IMR-90 (cell line): ENCODE results near the gene USP6NL.

Experiments
- BHLHE40 ChIP-seq: fragments of 150-350 bp; IDR thresholded peaks from 2 replicates; pipeline ENCODE4 v1.6.1; 2016; ENCODE audit warnings: mild to moderate bottlenecking, low read depth, low read length
- CEBPB ChIP-seq: IDR thresholded peaks from 2 replicates; pipeline ENCODE4 v1.6.1; 2012; ENCODE audit warnings: low read depth, low read length, improper control_type of control experiment
- CHD1 ChIP-seq: IDR thresholded peaks from 2 replicates; pipeline ENCODE4 v1.6.1; 2012; ENCODE audit warnings: low read depth, low read length, improper control_type of control experiment
- CTCF ChIP-seq: conservative IDR thresholded peaks from 2 replicates; pipeline ENCODE4 v1.5.1; 2012; ENCODE audit warnings: mild to moderate bottlenecking, low read depth, low read length, improper control_type of control experiment
- MAZ ChIP-seq: IDR thresholded peaks from 2 replicates; pipeline ENCODE4 v1.6.1; 2012; ENCODE audit warnings: low read depth, mild to moderate bottlenecking, low read length, improper control_type of control experiment, moderate library complexity, borderline replicate concordance
- POLR2A ChIP-seq: IDR thresholded peaks from 2 replicates; pipeline ENCODE4 v1.6.1; 2012; ENCODE audit warnings: mild to moderate bottlenecking, low read depth, low read length
- RAD21 ChIP-seq: IDR thresholded peaks from 2 replicates; pipeline ENCODE4 v1.6.1; 2012; ENCODE audit warnings: low read length, improper control_type of control experiment
- RCOR1 ChIP-seq: IDR thresholded peaks from 2 replicates; pipeline ENCODE4 v1.6.1; 2012; ENCODE audit warnings: mild to moderate bottlenecking, low read length, improper control_type of control experiment; ENCODE audit not compliant: insufficient replicate concordance
- RFX5 ChIP-seq: IDR thresholded peaks from 2 replicates; pipeline ENCODE4 v1.8.0; 2012; ENCODE audit warnings: low read depth, mild to moderate bottlenecking, low read length, moderate library complexity
- SMC3 ChIP-seq: fragments of 150-350 bp; IDR thresholded peaks from 2 replicates; pipeline ENCODE4 v1.6.1; 2016; ENCODE audit warnings: low read depth, mild to moderate bottlenecking, antibody characterized with exemption, low read length, moderate library complexity
- USF2 ChIP-seq: fragments of 150-350 bp; IDR thresholded peaks from 2 replicates; pipeline ENCODE4 v1.6.1; 2017; ENCODE audit warnings: mild to moderate bottlenecking, antibody characterized with exemption, low read length, low read depth
- TF ChIP-seq, protein P1 (sequence below): fragments of 150-350 bp; IDR thresholded peaks from 2 replicates; pipeline ENCODE4 v1.6.1; 2016; ENCODE audit warnings: low read depth, mild to moderate bottlenecking, low read length, moderate library complexity, borderline replicate concordance

- TF ChIP-seq CTCF (no peak), POLR2A (no peak), BHLHE40 (no peak), RFX5 (no peak), CHD1 (no peak), RCOR1 (no peak), SMC3 (no peak), CEBPB (no peak), USF2 (no peak), MAZ (no peak), RAD21 (no peak)
- TF ChIP-seq, protein P1, sequence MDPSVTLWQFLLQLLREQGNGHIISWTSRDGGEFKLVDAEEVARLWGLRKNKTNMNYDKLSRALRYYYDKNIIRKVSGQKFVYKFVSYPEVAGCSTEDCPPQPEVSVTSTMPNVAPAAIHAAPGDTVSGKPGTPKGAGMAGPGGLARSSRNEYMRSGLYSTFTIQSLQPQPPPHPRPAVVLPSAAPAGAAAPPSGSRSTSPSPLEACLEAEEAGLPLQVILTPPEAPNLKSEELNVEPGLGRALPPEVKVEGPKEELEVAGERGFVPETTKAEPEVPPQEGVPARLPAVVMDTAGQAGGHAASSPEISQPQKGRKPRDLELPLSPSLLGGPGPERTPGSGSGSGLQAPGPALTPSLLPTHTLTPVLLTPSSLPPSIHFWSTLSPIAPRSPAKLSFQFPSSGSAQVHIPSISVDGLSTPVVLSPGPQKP = no peak
Observed at GRCh38 chr10:11594589-11595394, 16.7 kb downstream of the USP6NL start.
